Measurements from ENCODE around the gene MAGEA2.
"Not testable (repeated sequence)": the region's sequence is repeated elsewhere in the genome, so short reads cannot be mapped to it uniquely, and the experiment has no call there.

The MAGEA2 gene

GRCh38 chrX:152753686-152754650, at the start of gene MAGEA2:
Gene MAGEA2 (minus strand): TSS chrX:152753842. CDS start chrX:152751363, 2,479 bp downstream.
- not testable (repeated sequence) for DNase-seq (ENCODE audit: low spot score)

GRCh38 chrX:152798945-152799344, 45.3 kb upstream of the MAGEA2 start:
- DNase-seq (ENCODE audit: low spot score) = no peak

GRCh38 chrX:152787062-152787461, 33.4 kb upstream of the MAGEA2 start:
- not testable (repeated sequence) for DNase-seq (ENCODE audit: low spot score)

GRCh38 chrX:152769549-152770289, 16.1 kb upstream of the MAGEA2 start, which contains the start of gene MAGEA6:
Gene MAGEA6 (minus strand): TSS chrX:152769689. CDS start chrX:152767650, 2,039 bp downstream.
- DNase-seq (ENCODE audit: low spot score) = not testable (repeated sequence)

GRCh38 chrX:152766562-152766961, 12.9 kb upstream of the MAGEA2 start:
- DNase-seq (ENCODE audit: low spot score) = not testable (repeated sequence)

- not testable (repeated sequence) for DNase-seq (ENCODE audit: low spot score)
Observed at GRCh38 chrX:152761582-152761981, 7.9 kb upstream of the MAGEA2 start.

- not testable (repeated sequence) for DNase-seq (ENCODE audit: low spot score)
Observed at GRCh38 chrX:152759544-152759943, 5.9 kb upstream of the MAGEA2 start.

GRCh38 chrX:152758918-152759317, 5.3 kb upstream of the MAGEA2 start, which contains the start of gene CSAG3:
Gene CSAG3 (plus strand): TSS chrX:152759218.
- not testable (repeated sequence) for DNase-seq (ENCODE audit: low spot score)

- DNase-seq (ENCODE audit: low spot score) = not testable (repeated sequence)
Observed at GRCh38 chrX:152754871-152755270, 1.2 kb upstream of the MAGEA2 start.

GRCh38 chrX:152738560-152738959, 15.1 kb downstream of the MAGEA2 start:
- no peak for DNase-seq (ENCODE audit: low spot score)

- not testable (repeated sequence) for DNase-seq (ENCODE audit: low spot score)
Observed at GRCh38 chrX:152736528-152736927, 17.1 kb downstream of the MAGEA2 start.

GRCh38 chrX:152735860-152736511, 17.7 kb downstream of the MAGEA2 start:
- DNase-seq (ENCODE audit: low spot score) = no peak

GRCh38 chrX:152735101-152735500, 18.5 kb downstream of the MAGEA2 start:
- DNase-seq (ENCODE audit: low spot score) = no peak

GRCh38 chrX:152734143-152734858, 19.3 kb downstream of the MAGEA2 start:
- DNase-seq (ENCODE audit: low spot score) = not testable (repeated sequence)

GRCh38 chrX:152733261-152733975, 20.2 kb downstream of the MAGEA2 start, which contains the start of the genes CSAG1 and MAGEA12:
Gene CSAG1 (minus strand): TSS chrX:152733721. CDS start chrX:152732460, 1,261 bp downstream.
Gene MAGEA12 (plus strand): TSS chrX:152733757. CDS start chrX:152736162, 2,405 bp downstream.
- DNase-seq (ENCODE audit: low spot score) = no peak

GRCh38 chrX:152725409-152725808, 28.2 kb downstream of the MAGEA2 start:
- DNase-seq (ENCODE audit: low spot score) = no peak

- DNase-seq (ENCODE audit: low spot score) = not testable (repeated sequence)
Observed at GRCh38 chrX:152713815-152714787, 39.5 kb downstream of the MAGEA2 start, which contains the start of gene MAGEA2B. Gene MAGEA2B (plus strand): TSS chrX:152714628. CDS start chrX:152717107, 2,479 bp downstream.

GRCh38 chrX:152713195-152713594, 40.4 kb downstream of the MAGEA2 start:
- DNase-seq (ENCODE audit: low spot score) = not testable (repeated sequence)

GRCh38 chrX:152709173-152709572, 44.5 kb downstream of the MAGEA2 start, which contains the start of gene CSAG2:
Gene CSAG2 (minus strand): TSS chrX:152709273. CDS start chrX:152709112, 161 bp downstream.
- DNase-seq (ENCODE audit: low spot score) = not testable (repeated sequence)
